BJ (cell line): ENCODE measurements around the gene CFAP70. TPM values are rescaled to one million over a fixed set of nuclear protein-coding genes. Genes with fewer than 3 reads are reported as not detected.

ENCODE experiments used
- CTCF ChIA-PET: fragments of 350-600 bp; formaldehyde crosslinking; extraction: SDS; loops from one replicate; lab custom pipeline; 2021; ENCODE audit warnings: antibody characterized with exemption, inconsistent platforms; lab: Yijun Ruan, JAX
- POLR2A ChIA-PET: fragments of 300-600 bp; sonication (Branson Sonifier 250); formaldehyde crosslinking; extraction: SDS; loops from one replicate; lab custom pipeline; 2021; ENCODE audit warnings: antibody characterized with exemption; lab: Charles Lee
- DNase-seq: peaks from one replicate; pipeline ENCODE4 v3.0.0-alpha.2; 2011; ENCODE audit warnings: low read depth
- H3K27me3 ChIP-seq: 2 replicates; pipeline ENCODE4 v1.6.0; 2011; ENCODE audit warnings: low read length; ENCODE audit not compliant: control insufficient read depth, insufficient read depth
- H3K36me3 ChIP-seq: 2 replicates; pipeline ENCODE4 v1.5.1; 2011; ENCODE audit warnings: low read length; ENCODE audit not compliant: control insufficient read depth, insufficient read depth
- H3K4me3 ChIP-seq: 2 replicates; pipeline ENCODE4 v1.5.1; 2011; ENCODE audit warnings: low read depth, mild to moderate bottlenecking, control low read depth, low read length
- CTCF ChIP-seq: IDR thresholded peaks from 2 replicates; pipeline ENCODE4 v1.5.1; 2011; ENCODE audit warnings: low read depth, mild to moderate bottlenecking, control low read depth, inconsistent platforms, low read length, moderate library complexity; ENCODE audit not compliant: insufficient read depth
- polyA plus RNA-seq: library from polyadenylated mRNA; depleted of rRNA; stranded (reverse); fragments of >200 nt; gene quantifications from 2 replicates; pipeline ENCODE4 v1.2.3, GENCODE V29; 2011

The CFAP70 gene
- polyA plus RNA-seq, 1 experiment = 0.37 TPM

- Histone ChIP-seq H3K36me3 (peaks cover 10% of the 10 kb centered on the region), H3K4me3 (no peak overlapping the region), H3K27me3 (no peaks in the 10 kb centered on the region)
- ChIA-PET POLR2A (no interaction called here), CTCF (interaction anchor here (1.1 to 1.6 kb wide), 2 partner anchors 18 to 27 kb away, joined by 3 to 4 read pairs; no protein-coding TSS in a partner anchor)
- no peak for TF ChIP-seq CTCF
- DNase-seq = no peak
Measured at GRCh38 chr10:73386583-73386982, 27.9 kb upstream of the CFAP70 start.

- ChIA-PET POLR2A (no interaction called here), CTCF (interaction anchor here (0.6 kb wide), 1 partner anchor 37 kb away, joined by 3 read pairs; no protein-coding TSS in a partner anchor)
- peaks cover 9% of the 10 kb centered on the region for H3K36me3 ChIP-seq
- no peak for DNase-seq
- no peaks in the 10 kb centered on the region for H3K27me3 ChIP-seq
- no peak for TF ChIP-seq CTCF
- H3K4me3 ChIP-seq = no peak overlapping the region
Measured at GRCh38 chr10:73379064-73379748, 20.5 kb upstream of the CFAP70 start.

- Histone ChIP-seq H3K27me3 (no peaks in the 10 kb centered on the region), H3K4me3 (no peak overlapping the region), H3K36me3 (peaks cover 9% of the 10 kb centered on the region)
- no peak for TF ChIP-seq CTCF
- CTCF ChIA-PET = no interaction called here
- DNase-seq = no peak
- POLR2A ChIA-PET = no interaction called here
Measured at GRCh38 chr10:73376679-73377078, 18.0 kb upstream of the CFAP70 start.

- ChIA-PET POLR2A (no interaction called here), CTCF (interaction anchor here (1.2 kb wide), 1 partner anchor 18 kb away, joined by 4 read pairs; no protein-coding TSS in a partner anchor)
- H3K36me3 ChIP-seq = peaks cover 3% of the 10 kb centered on the region
Measured at GRCh38 chr10:73368238-73368637, 9.6 kb upstream of the CFAP70 start.

More at GRCh38 chr10:73368238-73368637, 9.6 kb upstream of the CFAP70 start:
- H3K4me3 ChIP-seq = no peak overlapping the region
- no peaks in the 10 kb centered on the region for H3K27me3 ChIP-seq
- no peak for DNase-seq
- TF ChIP-seq CTCF = no peak
